ENCODE results near the gene CA12.

DNA sequence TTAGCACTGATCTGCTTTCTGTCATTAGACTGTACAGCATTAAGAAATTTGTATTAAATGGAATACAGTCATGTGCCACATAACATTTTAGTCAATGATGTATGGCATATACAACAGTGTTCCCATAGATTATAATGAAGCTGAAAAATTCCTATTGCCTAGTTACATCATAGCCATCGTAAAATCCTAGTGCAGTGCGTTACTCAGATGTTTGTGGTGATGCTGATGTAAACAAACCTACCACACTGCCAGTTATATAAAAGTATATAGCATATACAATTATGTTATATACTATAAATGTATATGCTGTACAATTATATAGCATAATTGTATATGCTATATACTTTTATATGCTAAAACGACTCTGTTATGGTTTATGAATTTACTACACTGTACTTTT lies 62.6 kb downstream of the CA12 start:
- TF ChIP-seq, protein P1, sequence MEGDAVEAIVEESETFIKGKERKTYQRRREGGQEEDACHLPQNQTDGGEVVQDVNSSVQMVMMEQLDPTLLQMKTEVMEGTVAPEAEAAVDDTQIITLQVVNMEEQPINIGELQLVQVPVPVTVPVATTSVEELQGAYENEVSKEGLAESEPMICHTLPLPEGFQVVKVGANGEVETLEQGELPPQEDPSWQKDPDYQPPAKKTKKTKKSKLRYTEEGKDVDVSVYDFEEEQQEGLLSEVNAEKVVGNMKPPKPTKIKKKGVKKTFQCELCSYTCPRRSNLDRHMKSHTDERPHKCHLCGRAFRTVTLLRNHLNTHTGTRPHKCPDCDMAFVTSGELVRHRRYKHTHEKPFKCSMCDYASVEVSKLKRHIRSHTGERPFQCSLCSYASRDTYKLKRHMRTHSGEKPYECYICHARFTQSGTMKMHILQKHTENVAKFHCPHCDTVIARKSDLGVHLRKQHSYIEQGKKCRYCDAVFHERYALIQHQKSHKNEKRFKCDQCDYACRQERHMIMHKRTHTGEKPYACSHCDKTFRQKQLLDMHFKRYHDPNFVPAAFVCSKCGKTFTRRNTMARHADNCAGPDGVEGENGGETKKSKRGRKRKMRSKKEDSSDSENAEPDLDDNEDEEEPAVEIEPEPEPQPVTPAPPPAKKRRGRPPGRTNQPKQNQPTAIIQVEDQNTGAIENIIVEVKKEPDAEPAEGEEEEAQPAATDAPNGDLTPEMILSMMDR (conservative IDR thresholded peaks at IDR 0.05; ENCODE audit: low read depth, low read length): no peak
- no peak for TF ChIP-seq EZH2 (IDR thresholded peaks at IDR 0.05; ENCODE audit: borderline replicate concordance, low read depth, low read length, poor library complexity, severe bottlenecking)

Data from A673 (cell line).